PC-9 (cell line): ENCODE data around the gene KLF15. TPM values are rescaled to one million over a fixed set of nuclear protein-coding genes. Genes with fewer than 3 reads are reported as not detected.

ENCODE experiments used
- BruUV-seq: library from RNA; stranded (reverse); fragments of 400-500 nt; replicated peaks from 2 replicates; lab custom pipeline; 2021; lab: Mats Ljungman, UMichigan
- CTCF ChIA-PET: fragments of 300-600 bp; sonication (Branson Sonifier 250); formaldehyde crosslinking; loops from one replicate; lab custom pipeline; 2022; ENCODE audit warnings: antibody characterized with exemption; lab: Charles Lee
- POLR2A ChIA-PET: fragments of 300-600 bp; sonication (Branson Sonifier 250); formaldehyde crosslinking; loops from one replicate; lab custom pipeline; 2022; ENCODE audit warnings: antibody characterized with exemption; ENCODE audit not compliant: unreplicated experiment; lab: Charles Lee
- DNase-seq, 2 experiments: peaks; one replicate each; pipeline versions ENCODE4 v3.0.0 to v3.0.0-alpha.2; 2015 to 2022; ENCODE audit warnings: mixed read lengths in 1 of 2
- H2AFZ ChIP-seq: fragments of 200-600 bp; sonication (generic); 2 replicates; pipeline ENCODE4 v1.8.1; 2017; ENCODE audit warnings: antibody characterized with exemption
- H3F3A ChIP-seq: fragments of 200-600 bp; sonication (generic); 2 replicates; pipeline ENCODE4 v1.8.1; 2017; ENCODE audit warnings: antibody characterized with exemption, mild to moderate bottlenecking, low read depth; ENCODE audit not compliant: insufficient read depth
- H3K27ac ChIP-seq: fragments of 200-600 bp; sonication (generic); 2 replicates; pipeline ENCODE4 v1.6.1; 2016; ENCODE audit warnings: mixed run types
- H3K27me3 ChIP-seq: fragments of 200-600 bp; sonication (generic); 2 replicates; pipeline ENCODE4 v1.6.1; 2016; ENCODE audit warnings: low read depth, mixed run types; ENCODE audit not compliant: insufficient read depth
- H3K36me3 ChIP-seq: fragments of 200-600 bp; sonication (generic); 2 replicates; pipeline ENCODE4 v1.6.1; 2016; ENCODE audit warnings: low read depth, mixed run types
- H3K4me1 ChIP-seq: fragments of 200-600 bp; sonication (generic); replicated peaks from 2 replicates; pipeline ENCODE4 v1.6.1; 2016; ENCODE audit warnings: mixed run types; ENCODE audit not compliant: insufficient read depth
- H3K4me2 ChIP-seq: fragments of 200-600 bp; sonication (generic); 2 replicates; pipeline ENCODE4 v1.6.1; 2017; ENCODE audit warnings: mixed run types
- H3K4me3 ChIP-seq: fragments of 200-600 bp; sonication (generic); 2 replicates; pipeline ENCODE4 v1.6.1; 2016; ENCODE audit warnings: mixed run types
- H3K79me2 ChIP-seq: fragments of 200-600 bp; sonication (generic); 2 replicates; pipeline ENCODE4 v1.6.1; 2017; ENCODE audit warnings: low read depth, mixed run types
- H3K9me2 ChIP-seq: fragments of 200-600 bp; sonication (generic); 2 replicates; pipeline ENCODE4 v1.8.1; 2017; ENCODE audit warnings: mild to moderate bottlenecking; ENCODE audit not compliant: insufficient read depth
- H3K9me3 ChIP-seq: fragments of 200-600 bp; sonication (generic); 2 replicates; pipeline ENCODE4 v1.8.1; 2016; ENCODE audit warnings: low read depth; ENCODE audit not compliant: insufficient read depth
- H4K20me1 ChIP-seq: fragments of 200-600 bp; sonication (generic); 2 replicates; pipeline ENCODE4 v1.8.1; 2017; ENCODE audit not compliant: insufficient read depth
- EZH2 ChIP-seq: fragments of 200-600 bp; sonication (generic); IDR thresholded peaks from 2 replicates; pipeline ENCODE4 v1.8.0; 2017; ENCODE audit warnings: antibody characterized with exemption, low read depth
- intact Hi-C: fragments of 100-400 bp; cut with micrococcal nuclease; formaldehyde crosslinking; loops from one replicate; pipeline ENCODE4 v1.10.0; 2022; ENCODE audit not compliant: unreplicated experiment
- total RNA-seq: library from RNA; stranded (reverse); gene quantifications from 2 replicates; pipeline ENCODE4 v1.2.3, GENCODE V29; 2021
- TF ChIP-seq, protein P1 (sequence below): fragments of 200-600 bp; sonication (generic); conservative IDR thresholded peaks from 2 replicates; pipeline ENCODE4 v1.6.1; 2017; ENCODE audit warnings: mixed run types, antibody characterized with exemption, mild to moderate bottlenecking, moderate library complexity

KLF15 gene
- total RNA-seq, 1 experiment from 2014 or later, result 0.70 TPM

DNA sequence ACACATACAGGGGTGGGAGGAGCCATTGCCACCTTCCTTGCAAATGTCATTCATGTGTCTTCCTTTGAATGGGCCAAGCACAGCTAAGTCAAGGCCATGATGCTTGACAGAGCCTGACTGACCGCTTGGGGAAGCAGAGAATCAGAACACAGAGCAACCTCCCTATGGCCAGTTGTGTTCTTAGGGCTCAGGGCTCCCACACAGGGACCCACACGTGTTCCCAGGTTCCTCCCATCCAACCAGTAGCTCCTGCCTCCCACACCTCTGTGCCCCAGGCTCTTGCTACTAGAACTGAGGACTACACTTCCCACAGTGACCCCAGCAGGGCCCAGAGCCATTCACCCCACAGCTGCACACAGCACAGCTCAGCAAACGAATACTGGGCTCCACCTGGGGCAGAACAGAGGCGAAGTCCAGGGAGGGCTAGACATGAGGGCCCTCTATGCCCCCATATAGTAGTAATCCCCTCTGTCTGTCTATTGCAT, 42.9 kb downstream of the KLF15 start:
- no TSS peak for BruUV-seq
- no peaks in the 10 kb centered on the region for H3K36me3 ChIP-seq

DNA sequence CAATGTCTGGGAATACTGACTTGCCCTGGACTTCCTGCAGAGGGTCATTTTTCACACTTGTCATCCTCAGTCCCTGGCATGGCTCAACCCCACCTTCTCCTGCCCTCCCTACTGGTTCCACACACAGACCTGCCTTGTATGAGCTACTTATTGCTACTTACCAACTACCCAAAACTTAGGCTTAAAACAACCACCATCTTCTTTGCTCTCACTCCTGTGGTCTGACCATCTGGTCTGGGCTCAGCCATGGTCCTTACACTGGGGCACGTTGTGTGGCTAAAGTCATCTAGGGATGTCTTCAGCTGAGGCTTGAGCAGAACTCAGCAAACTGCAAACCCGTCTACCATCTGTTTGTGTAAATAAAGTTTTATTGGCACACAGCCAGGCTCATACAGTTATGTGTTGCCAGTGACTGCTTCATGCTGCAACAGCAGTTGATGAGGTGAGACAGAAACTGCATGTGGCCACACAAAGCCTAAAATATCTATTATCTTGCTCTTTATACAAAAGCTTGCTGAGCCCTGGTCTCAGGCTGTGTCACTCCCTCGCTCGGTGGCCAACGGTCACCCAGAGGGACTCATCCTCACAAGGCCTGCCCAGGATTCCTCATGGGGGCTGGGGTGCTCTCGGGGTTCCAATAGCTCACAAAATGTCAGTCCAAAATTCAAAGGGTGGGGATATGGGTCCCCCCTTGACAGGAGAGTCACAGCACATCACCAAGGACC, 43.5 kb downstream of the KLF15 start:
- H3K79me2 ChIP-seq, result no peaks in the 10 kb centered on the region
- POLR2A ChIA-PET, result no interaction called here
- CTCF ChIA-PET, result no interaction called here
- H2AFZ ChIP-seq, result no peak overlapping the region
- BruUV-seq, result no TSS peak
- H3K4me1 ChIP-seq, result no peaks in the 10 kb centered on the region
- H3F3A ChIP-seq, result no peaks in the 10 kb centered on the region
- intact Hi-C loops, result no loop called here
- no peak overlapping the region for H3K4me3 ChIP-seq
- TF ChIP-seq, protein P1, sequence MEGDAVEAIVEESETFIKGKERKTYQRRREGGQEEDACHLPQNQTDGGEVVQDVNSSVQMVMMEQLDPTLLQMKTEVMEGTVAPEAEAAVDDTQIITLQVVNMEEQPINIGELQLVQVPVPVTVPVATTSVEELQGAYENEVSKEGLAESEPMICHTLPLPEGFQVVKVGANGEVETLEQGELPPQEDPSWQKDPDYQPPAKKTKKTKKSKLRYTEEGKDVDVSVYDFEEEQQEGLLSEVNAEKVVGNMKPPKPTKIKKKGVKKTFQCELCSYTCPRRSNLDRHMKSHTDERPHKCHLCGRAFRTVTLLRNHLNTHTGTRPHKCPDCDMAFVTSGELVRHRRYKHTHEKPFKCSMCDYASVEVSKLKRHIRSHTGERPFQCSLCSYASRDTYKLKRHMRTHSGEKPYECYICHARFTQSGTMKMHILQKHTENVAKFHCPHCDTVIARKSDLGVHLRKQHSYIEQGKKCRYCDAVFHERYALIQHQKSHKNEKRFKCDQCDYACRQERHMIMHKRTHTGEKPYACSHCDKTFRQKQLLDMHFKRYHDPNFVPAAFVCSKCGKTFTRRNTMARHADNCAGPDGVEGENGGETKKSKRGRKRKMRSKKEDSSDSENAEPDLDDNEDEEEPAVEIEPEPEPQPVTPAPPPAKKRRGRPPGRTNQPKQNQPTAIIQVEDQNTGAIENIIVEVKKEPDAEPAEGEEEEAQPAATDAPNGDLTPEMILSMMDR, result no peak
- no peaks in the 10 kb centered on the region for H3K9me2 ChIP-seq
- H4K20me1 ChIP-seq, result no peaks in the 10 kb centered on the region
- peaks cover 29% of the 10 kb centered on the region for H3K27me3 ChIP-seq
- no peak overlapping the region for H3K4me2 ChIP-seq
- no peaks in the 10 kb centered on the region for H3K9me3 ChIP-seq
- no peaks in the 10 kb centered on the region for H3K36me3 ChIP-seq
- DNase-seq, result no peak
- no peak overlapping the region for H3K27ac ChIP-seq

More for the DNA sequence above, 42.9 kb downstream of the KLF15 start:
- H3K79me2 ChIP-seq, result no peaks in the 10 kb centered on the region
- POLR2A ChIA-PET, result no interaction called here
- no peak overlapping the region for H3K4me3 ChIP-seq
- TF ChIP-seq EZH2, result no peak
- TF ChIP-seq, protein P1, result no peak
- peaks cover 35% of the 10 kb centered on the region for H3K27me3 ChIP-seq
- no peaks in the 10 kb centered on the region for H3K9me2 ChIP-seq
- no peak for DNase-seq
- no peaks in the 10 kb centered on the region for H3K4me1 ChIP-seq
- no peak overlapping the region for H3K4me2 ChIP-seq
- no peaks in the 10 kb centered on the region for H3F3A ChIP-seq
- H4K20me1 ChIP-seq, result no peaks in the 10 kb centered on the region
- H3K27ac ChIP-seq, result no peak overlapping the region
- CTCF ChIA-PET, result no interaction called here
- H3K9me3 ChIP-seq, result no peaks in the 10 kb centered on the region
- intact Hi-C loops, result no loop called here
- H2AFZ ChIP-seq, result no peak overlapping the region

DNA sequence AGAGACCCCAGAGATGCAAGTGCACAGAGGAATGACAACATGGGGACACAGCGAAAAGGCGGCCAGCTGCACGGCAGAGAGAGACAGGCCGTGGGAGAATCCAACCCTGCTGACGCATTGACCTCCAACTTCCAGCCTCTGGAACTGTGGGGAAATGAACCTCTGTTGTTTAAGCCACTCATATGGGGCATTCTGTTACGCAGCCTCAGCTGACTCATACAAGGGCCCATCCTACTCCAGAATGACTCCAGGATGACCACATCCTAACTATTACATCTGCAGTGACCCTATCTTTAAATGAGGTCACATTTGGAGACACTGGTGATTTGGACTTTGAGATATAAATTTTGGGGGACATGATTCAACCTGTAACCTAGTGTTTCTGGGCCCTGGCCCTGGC, 44.0 kb downstream of the KLF15 start:
- H3K9me2 ChIP-seq, result no peaks in the 10 kb centered on the region
- POLR2A ChIA-PET, result no interaction called here
- H3K4me1 ChIP-seq, result no peaks in the 10 kb centered on the region
- no peaks in the 10 kb centered on the region for H3F3A ChIP-seq
- BruUV-seq, result no TSS peak
- no peak overlapping the region for H3K4me3 ChIP-seq
- no peak overlapping the region for H3K4me2 ChIP-seq
- DNase-seq, result no peak
- no peaks in the 10 kb centered on the region for H3K9me3 ChIP-seq
- no peaks in the 10 kb centered on the region for H4K20me1 ChIP-seq
- H3K27ac ChIP-seq, result no peak overlapping the region
- intact Hi-C loops, result no loop called here
- no peaks in the 10 kb centered on the region for H3K79me2 ChIP-seq
- H3K36me3 ChIP-seq, result no peaks in the 10 kb centered on the region
- no peak overlapping the region for H2AFZ ChIP-seq
- CTCF ChIA-PET, result no interaction called here
- TF ChIP-seq, protein P1, result no peak
- TF ChIP-seq EZH2, result no peak
- peaks cover 23% of the 10 kb centered on the region for H3K27me3 ChIP-seq
